GM18873 (cell line): ENCODE data around the gene ELL.
"Not testable (repeated sequence)": the region's sequence is repeated elsewhere in the genome, so short reads cannot be mapped to it uniquely, and the experiment has no call there.

Experiments
- ATAC-seq: cut with Tn5 transposase; IDR thresholded peaks from one replicate; pipeline ENCODE4 v1.9.1; 2021; ENCODE audit warnings: mild to moderate bottlenecking, moderate library complexity, moderate number of reproducible peaks; ENCODE audit not compliant: unreplicated experiment, low FRiP score

The ELL gene

GRCh38 chr19:18532168-18532890 is 10.5 kb upstream of the ELL start:
- ATAC-seq = no peak

DNA sequence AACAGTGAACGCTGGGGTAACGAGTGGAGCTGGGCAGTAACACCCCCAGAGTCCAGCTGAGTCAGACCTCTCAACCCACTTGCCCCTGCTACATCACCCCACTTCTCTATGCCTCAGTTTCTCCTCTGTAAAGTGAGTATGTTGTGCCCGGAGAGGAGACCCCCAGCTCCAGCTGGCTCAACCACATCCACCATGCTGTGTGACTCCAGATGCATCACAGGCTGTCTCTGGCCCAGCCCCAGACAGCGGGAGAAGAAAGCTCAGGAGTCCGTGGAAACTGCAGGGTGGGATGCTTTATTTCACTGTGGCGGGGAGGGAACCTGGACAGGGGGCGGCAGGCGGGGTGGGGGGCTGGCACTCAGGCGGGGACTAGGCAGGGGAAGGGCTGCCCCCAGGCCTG is 9.6 kb upstream of the ELL start:
- no peak for ATAC-seq

GRCh38 chr19:18529782-18530181 is 7.9 kb upstream of the ELL start:
- ATAC-seq = no peak

DNA sequence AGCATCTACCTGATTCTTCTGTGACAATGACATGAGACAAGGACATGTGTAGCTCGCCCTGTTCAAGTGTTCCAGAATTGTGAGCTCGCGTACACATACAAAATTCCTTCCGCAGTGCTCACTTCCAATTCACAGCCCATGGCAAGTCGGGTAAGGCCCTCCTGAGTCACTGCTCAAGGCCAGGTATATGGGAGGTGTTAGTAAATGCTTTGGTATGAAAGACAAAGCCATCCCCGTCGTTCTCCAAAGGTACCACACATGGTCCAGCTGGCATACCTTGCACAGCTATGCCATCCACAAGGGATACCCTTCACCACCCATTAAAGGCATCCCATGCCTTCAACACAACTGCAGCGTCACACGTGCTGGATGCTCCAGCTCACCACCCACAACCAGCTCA is 4.4 kb upstream of the ELL start:
- ATAC-seq = no peak

DNA sequence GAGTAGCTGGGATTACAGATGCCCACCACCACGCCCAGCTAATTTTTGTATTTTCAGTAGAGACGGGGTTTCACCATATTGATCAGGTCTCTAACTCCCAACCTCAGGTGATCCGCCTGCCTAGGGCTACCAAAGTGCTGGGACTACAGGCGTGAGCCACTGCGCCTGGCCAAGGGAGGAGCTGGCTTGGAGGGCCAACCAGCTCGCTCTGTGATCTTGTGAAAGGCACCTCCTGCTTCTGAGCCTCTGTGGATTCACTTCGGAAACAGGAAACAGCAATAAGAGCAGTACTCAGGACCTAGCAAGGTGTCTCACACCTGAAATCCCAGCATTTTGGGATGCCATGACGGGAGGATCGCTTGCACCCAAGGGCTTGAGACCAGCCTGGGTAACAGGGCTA is 2.0 kb upstream of the ELL start:
- no peak for ATAC-seq

DNA sequence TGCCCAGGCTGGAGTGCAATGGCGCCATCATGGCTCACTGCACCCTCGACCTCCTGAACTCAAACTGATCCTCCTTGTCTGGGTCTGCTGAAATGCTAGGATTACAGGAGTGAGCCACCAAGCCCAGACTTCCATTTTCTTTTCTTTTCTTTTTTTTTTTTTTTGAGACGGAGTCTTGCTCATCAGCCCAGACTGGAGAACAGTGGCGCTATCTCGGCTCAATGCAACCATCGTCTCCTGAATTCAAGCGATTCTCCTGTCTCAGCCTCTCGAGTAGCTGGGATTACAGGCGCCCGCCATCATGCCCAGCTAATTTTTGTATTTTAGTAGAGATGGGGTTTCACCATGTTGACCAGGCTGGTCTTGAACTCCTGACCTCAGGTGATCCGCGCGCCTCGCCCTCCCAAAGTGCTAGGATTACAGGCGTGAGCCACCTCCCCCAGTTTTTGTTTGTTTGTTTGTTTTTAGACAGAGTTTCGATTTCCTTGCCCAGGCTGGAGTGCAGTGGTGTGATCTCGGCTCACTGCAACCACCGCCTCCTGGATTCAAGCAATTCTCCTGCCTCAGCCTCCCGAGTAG is 1.1 kb upstream of the ELL start:
- ATAC-seq = not testable (repeated sequence)

GRCh38 chr19:18522124-18522861 is 423 bp upstream of the ELL start:
- ATAC-seq = peak; percentile 88

DNA sequence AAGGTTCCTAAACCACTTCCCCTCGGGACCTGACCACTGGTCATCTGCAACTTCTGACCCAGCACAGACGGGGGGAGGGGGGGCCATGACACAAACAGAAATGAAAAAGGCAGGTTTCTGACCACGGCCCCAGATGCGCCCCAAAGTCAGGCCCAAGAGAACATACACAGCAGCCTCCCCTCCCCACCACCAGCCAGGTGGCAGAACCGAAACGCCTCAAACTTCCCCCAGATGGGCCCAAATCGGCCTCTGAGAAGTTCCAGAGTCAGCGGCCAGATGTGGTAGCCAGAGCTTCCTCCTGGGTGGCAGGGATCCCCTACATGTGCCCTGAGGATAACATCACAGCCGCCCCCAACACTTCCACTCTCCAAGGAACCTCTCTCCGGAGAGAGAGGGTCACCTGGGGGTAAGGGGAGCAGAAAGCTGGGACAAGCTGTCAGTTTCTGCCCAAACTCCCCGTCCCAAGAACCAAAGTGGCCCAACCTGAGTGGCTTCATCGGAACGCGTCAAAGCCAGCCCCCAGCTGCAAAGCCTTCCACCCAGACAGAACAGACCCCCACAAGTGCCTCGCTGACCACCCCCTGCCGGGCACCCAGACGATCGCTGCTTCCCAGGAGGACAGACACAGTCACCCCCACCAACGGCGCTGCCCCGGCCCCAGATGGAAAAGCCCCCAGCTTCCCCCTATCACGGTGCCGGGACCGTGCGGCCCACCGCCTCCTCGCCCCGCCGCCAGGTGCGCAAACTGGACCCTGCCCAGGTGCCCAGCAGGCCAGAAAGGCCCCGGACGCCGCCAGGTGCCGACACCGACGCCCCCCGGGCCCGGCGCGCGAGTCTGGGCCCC is 800 bp downstream of the ELL start:
- no peak for ATAC-seq

DNA sequence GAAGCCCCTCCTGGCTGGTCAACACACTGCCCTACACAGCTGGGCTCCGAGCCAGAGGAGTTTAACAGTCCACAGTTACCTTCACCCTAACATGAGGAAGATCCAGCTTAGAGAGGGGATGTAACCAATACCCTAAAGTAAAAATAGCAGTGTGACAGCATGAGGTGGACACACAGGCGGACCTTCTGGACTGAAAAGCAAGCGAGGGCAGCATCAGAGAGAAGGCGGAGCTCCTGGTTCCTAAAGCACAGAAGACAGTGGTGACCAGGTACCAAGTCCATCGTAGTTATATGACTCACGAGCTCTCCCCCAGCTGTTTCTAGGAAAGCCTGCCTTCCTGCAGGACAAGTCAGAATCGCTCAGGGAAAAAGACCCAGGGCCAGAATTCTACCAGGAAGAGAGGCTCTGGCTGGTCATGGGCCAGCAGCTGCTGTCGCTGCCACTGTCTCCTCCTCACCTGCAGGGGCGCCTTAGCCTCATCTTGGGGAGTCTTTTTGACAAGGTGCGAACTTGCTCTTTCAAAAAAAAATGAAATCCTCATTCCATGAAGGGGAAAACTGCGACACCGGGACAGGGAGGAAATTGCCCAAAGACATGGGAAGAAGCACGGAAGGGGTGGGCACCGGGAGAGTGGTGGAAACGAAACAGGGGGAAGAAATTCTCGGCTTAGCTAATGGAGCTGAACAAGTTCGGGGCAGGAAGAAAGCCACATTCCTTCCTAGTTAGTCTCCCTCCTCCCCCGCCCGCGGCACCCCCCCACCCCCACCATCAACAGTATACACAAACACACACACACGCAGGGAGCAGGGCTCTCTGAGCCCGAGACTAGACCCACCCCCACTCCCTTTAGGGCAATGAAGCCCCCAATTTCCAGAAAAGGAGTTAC is 1.7 kb downstream of the ELL start:
- no peak for ATAC-seq

GRCh38 chr19:18518639-18519038 is 3.2 kb downstream of the ELL start:
- ATAC-seq = no peak

DNA sequence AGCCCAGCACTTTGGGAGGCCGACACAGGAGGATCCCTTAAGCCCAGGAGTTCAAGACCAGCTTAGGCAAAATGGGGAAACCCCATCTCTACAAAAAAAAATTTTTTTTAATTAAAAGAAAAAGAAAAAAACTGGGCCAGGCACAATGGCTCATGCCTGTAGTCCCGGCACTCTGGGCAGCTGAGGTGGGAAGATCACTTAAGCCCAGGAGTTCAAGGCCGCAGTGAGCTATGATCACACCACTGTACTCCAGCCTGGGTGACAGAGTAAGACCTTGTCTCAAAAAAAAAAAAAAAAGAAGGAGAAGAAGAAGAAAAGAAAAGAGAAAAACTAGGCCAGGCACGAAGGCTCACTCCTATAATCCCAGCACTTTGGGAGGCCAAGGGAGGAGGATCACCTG is 4.3 kb downstream of the ELL start:
- ATAC-seq = no peak

GRCh38 chr19:18515959-18516358 is 5.9 kb downstream of the ELL start:
- ATAC-seq = no peak

DNA sequence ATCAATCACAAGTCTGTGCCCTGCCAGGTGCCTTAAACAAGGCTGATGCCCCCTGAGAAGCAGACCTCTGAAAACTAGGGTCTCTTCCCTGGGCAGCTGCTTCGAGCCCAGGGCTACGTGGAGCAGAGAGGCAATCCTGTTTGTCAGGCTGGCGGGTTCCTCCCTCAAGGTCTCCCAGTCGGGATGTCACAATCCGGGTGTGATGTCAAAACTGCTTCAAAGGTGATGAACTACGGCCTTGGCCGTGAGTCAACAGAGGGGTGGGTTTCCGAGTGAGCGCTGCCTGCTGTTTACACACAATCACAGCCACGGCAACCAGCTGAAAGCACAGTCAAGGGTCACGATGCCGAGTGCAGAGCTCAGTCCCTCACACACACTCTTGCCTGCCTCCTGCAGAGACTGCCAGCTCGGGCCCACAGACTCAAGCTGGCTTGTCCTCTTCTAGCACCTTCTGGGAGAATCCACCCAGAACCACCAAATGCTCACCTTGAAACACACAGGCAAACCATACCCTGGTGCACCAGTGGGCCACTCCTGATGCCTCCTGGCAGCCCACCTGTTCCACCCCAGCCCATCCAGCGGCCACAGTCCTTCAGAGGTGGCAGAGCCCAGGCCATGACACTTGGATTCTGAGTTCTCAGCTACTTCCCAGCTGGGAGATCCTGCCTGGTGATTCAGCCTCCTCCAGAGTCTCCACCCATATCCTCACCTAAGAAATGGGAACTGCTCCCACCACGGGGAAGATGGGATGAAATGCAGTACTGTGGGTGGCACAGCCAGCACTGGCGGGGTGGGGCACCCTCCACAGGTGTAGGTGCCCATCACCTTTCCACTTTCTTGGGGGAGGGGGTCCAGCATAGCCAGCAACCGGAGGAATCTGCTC is 6.8 kb downstream of the ELL start:
- ATAC-seq = no peak

DNA sequence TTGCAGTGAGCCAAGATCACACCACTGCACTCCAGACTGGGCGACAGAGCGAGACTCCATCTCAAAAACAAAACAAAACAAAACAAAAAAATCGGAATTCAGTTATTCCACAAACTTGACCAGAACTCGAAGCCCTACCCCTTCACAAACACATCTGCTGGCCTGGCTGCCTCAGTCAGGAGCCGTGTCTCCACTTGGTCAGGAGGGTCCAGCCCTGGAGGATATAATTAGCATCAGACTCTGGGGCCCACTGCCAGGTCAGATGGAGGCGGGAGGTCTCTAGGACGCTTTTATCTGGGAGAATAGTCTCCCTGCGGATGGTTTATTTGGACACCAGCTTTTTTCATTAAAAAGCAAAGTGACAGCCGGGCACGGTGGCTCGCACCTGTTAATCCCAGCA is 8.0 kb downstream of the ELL start:
- no peak for ATAC-seq

DNA sequence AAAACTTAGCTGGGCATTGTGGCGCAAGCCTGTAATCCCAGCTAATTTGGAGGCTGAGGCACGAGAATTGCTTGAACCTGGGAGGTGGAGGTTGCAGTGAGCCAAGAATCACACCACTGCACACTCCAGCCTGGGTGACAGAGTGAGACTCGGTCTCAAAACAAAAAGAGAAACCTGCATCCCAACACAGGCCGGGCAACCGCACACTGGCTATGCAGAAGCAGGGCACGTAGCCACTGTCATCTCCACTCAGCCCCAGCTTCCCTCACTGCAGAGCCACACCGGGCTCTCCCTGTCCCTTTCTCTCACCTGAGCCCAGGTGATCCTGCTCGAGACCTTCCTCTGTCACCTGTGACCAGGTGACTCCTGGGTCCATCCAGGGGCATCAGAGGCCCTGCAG is 11.7 kb downstream of the ELL start:
- no peak for ATAC-seq

DNA sequence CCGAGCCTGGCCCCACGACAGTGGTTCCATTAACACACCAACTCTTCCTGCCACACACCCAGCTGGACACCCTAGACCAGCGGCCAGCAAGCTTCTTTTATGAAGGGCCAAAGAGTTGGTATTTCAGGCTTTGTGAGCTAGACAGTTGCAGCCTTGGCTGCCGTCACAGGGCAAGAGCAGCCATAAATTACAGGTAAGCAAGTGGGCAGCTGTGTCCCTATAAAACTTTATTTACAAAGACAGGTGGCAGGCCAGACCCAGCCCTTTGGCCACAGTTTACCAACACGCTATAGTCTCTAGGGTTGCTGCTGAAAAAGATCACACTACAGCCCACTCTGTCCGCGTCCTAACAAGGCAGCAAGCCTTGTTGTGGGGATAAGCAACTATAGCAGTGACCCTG is 13.3 kb downstream of the ELL start:
- ATAC-seq = no peak

GRCh38 chr19:18507727-18508440 is 14.0 kb downstream of the ELL start:
- no peak for ATAC-seq

- no peak for ATAC-seq
Measured at GRCh38 chr19:18507021-18507726, 14.7 kb downstream of the ELL start.
